HepG2 (cell line): ENCODE results near the gene NOL4L. TPM values are rescaled to one million over a fixed set of nuclear protein-coding genes. Genes with fewer than 3 reads are reported as not detected.
A peak's percentile ranks its signal among the peaks of the same experiment; 100 is the strongest.

Experiments
- AGO1 ChIP-seq: fragments of 200-400 bp; formaldehyde crosslinking; IDR thresholded peaks from 2 replicates; pipeline ENCODE4 v1.6.1; 2017; ENCODE audit warnings: mild to moderate bottlenecking, low read depth, low read length, moderate library complexity; ENCODE audit not compliant: poor library complexity, severe bottlenecking
- CEBPG ChIP-seq: IDR thresholded peaks from 2 replicates; pipeline ENCODE4 v1.6.1; 2016
- FOXO1 ChIP-seq: sonication (generic); formaldehyde crosslinking; IDR thresholded peaks from 2 replicates; pipeline ENCODE4 v1.4.0; 2020; ENCODE audit warnings: missing genetic modification reagents
- FOXP1 ChIP-seq, 2 experiments: fragments of 450-650 bp in 1 of 2; IDR thresholded peaks; 2 replicates each; pipeline ENCODE4 v1.6.1; 2017 to 2018; ENCODE audit warnings: antibody characterized with exemption in 1 of 2
- MEF2D ChIP-seq: sonication (generic); formaldehyde crosslinking; IDR thresholded peaks from 2 replicates; pipeline ENCODE4 v1.5.1; 2020; ENCODE audit warnings: mild to moderate bottlenecking, missing genetic modification reagents
- TCF7 ChIP-seq: sonication (generic); IDR thresholded peaks from 2 replicates; pipeline ENCODE4 v1.6.1; 2016; ENCODE audit warnings: antibody characterized with exemption, low read depth
- ZMAT3 ChIP-seq: sonication (generic); formaldehyde crosslinking; conservative IDR thresholded peaks from 2 replicates; pipeline ENCODE4 v1.7.0; 2021; ENCODE audit warnings: missing genetic modification reagents
- ZNF138 ChIP-seq: sonication (generic); formaldehyde crosslinking; IDR thresholded peaks from 2 replicates; pipeline ENCODE4 v1.5.0; 2020; ENCODE audit warnings: mild to moderate bottlenecking, low read depth, missing genetic modification reagents
- ZNF501 ChIP-seq: sonication (generic); formaldehyde crosslinking; IDR thresholded peaks from 2 replicates; pipeline ENCODE4 v1.5.1; 2020; ENCODE audit warnings: mild to moderate bottlenecking, moderate library complexity, missing genetic modification reagents
- ZNF569 ChIP-seq: sonication (generic); formaldehyde crosslinking; IDR thresholded peaks from 2 replicates; pipeline ENCODE4 v1.5.0; 2020; ENCODE audit warnings: mild to moderate bottlenecking, missing genetic modification reagents, moderate library complexity, borderline replicate concordance
- ZNF674 ChIP-seq: sonication (generic); formaldehyde crosslinking; IDR thresholded peaks from 2 replicates; pipeline ENCODE4 v1.5.0; 2020; ENCODE audit warnings: low read depth, mild to moderate bottlenecking, missing genetic modification reagents
- ZNF781 ChIP-seq: sonication (generic); formaldehyde crosslinking; IDR thresholded peaks from 2 replicates; pipeline ENCODE4 v1.5.1; 2020; ENCODE audit warnings: borderline replicate concordance, mild to moderate bottlenecking, missing genetic modification reagents; ENCODE audit errors: not compliant biosample characterization
- polyA plus RNA-seq, 8 experiments: library from polyadenylated mRNA; depleted of rRNA in 3 of 8; stranded (reverse) in 7 of 8; unstranded in 1 of 8; fragments of >200 nt; fragmentation: Illumina TruSeq in 4 of 8; extraction: Trizol in 4 of 8; gene quantifications; 2 replicates each; pipeline versions ENCODE4 v1.2.1 to v1.2.3, GENCODE V29; 2011 to 2016; ENCODE audit warnings: low read depth in 4 of 8, missing spikeins in 1 of 8, mixed read lengths in 1 of 8; ENCODE audit not compliant: insufficient read depth in 1 of 8
- total RNA-seq, 5 experiments: library from RNA; depleted of rRNA; stranded (reverse); fragments of >200 nt; fragmentation: Illumina TruSeq; extraction: Trizol; gene quantifications; 2 replicates each; pipeline ENCODE4 v1.2.3, GENCODE V29; 2016; ENCODE audit warnings: low read depth in 1 of 5
- TF ChIP-seq, protein P1 (sequence below): sonication (generic); formaldehyde crosslinking; IDR thresholded peaks from 2 replicates; pipeline ENCODE4 v1.4.0; 2020; ENCODE audit warnings: missing genetic modification reagents
- TF ChIP-seq, protein P2 (sequence below): sonication (generic); formaldehyde crosslinking; IDR thresholded peaks from 2 replicates; pipeline ENCODE4 v1.5.0; 2020; ENCODE audit warnings: mild to moderate bottlenecking, missing genetic modification reagents
- TF ChIP-seq, protein P3 (sequence below): sonication (generic); formaldehyde crosslinking; IDR thresholded peaks from 2 replicates; pipeline ENCODE4 v1.4.0; 2020; ENCODE audit warnings: missing genetic modification reagents, borderline replicate concordance
- TF ChIP-seq, protein P4 (sequence below): sonication (generic); formaldehyde crosslinking; conservative IDR thresholded peaks from 2 replicates; pipeline ENCODE4 v1.4.0; 2020; ENCODE audit warnings: missing genetic modification reagents
- TF ChIP-seq, protein P5 (sequence below), 2 experiments: sonication (generic) in 1 of 2; formaldehyde crosslinking in 1 of 2; IDR thresholded peaks; 2 replicates each; pipeline versions ENCODE4 v1.5.1 to v1.6.1; 2011 to 2020; ENCODE audit warnings: borderline replicate concordance in 1 of 2, low read depth in 1 of 2, low read length in 1 of 2, mild to moderate bottlenecking in 1 of 2, missing genetic modification reagents in 1 of 2, moderate library complexity in 1 of 2
- TF ChIP-seq, protein P6 (sequence below): sonication (generic); formaldehyde crosslinking; IDR thresholded peaks from 2 replicates; pipeline ENCODE4 v1.8.0; 2022; ENCODE audit warnings: mild to moderate bottlenecking, missing genetic modification reagents, moderate library complexity

NOL4L gene
- total and polyA plus RNA-seq, 2 of the 13 experiments (the other 11 are each of a cell fraction or from before 2014, with no cell fraction given) = 16.6 to 35.4 TPM

DNA sequence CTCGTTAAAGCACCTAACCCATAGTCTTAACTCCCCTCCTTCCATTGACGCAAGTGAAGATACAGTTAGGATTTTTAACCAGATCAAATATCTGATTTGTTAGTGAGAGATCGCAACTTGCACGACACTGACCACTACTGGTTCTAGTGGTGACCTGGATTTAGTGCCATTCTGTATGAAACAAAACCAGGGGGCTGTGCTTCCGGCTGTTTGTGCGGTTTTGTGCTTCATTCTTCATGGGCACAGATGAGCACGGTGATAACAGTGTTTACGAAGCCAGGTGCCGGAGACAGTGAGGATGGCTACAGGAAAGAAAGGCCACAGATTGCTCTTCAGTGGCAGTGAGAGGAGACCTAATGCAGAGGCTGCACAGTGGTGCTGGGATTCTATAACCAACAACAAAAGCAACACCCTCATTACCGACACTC, 75.5 kb downstream of the NOL4L start (continued):
- TF ChIP-seq ZNF138 (CRISPR knock-in tag) (no peak), TCF7 (no peak), ZNF501 (CRISPR knock-in tag) (peak; percentile 77), AGO1 (no peak), CEBPG (CRISPR knock-in tag) (peak; percentile 22; the same call in 1 of the 2 replicates), MEF2D (CRISPR knock-in tag) (no peak), ZNF781 (no peak), FOXO1 (CRISPR knock-in tag) (peak; percentile 80; the same call in 1 of the 2 replicates), ZNF569 (CRISPR knock-in tag) (no peak), ZMAT3 (CRISPR knock-in tag) (0 out of 2 replicates have a peak, but pooled peaks have one; percentile 76), ZNF674 (CRISPR knock-in tag) (no peak), FOXP1 (IDR thresholded peaks at IDR 0.05) (no peak), FOXP1 (CRISPR knock-in tag; IDR thresholded peaks at IDR 0.05) (peak; percentile 76)
- TF ChIP-seq, protein P1, sequence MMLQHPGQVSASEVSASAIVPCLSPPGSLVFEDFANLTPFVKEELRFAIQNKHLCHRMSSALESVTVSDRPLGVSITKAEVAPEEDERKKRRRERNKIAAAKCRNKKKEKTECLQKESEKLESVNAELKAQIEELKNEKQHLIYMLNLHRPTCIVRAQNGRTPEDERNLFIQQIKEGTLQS = no peak
- TF ChIP-seq, protein P2, sequence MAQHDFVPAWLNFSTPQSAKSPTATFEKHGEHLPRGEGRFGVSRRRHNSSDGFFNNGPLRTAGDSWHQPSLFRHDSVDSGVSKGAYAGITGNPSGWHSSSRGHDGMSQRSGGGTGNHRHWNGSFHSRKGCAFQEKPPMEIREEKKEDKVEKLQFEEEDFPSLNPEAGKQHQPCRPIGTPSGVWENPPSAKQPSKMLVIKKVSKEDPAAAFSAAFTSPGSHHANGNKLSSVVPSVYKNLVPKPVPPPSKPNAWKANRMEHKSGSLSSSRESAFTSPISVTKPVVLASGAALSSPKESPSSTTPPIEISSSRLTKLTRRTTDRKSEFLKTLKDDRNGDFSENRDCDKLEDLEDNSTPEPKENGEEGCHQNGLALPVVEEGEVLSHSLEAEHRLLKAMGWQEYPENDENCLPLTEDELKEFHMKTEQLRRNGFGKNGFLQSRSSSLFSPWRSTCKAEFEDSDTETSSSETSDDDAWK (CRISPR knock-in tag) = no peak
- TF ChIP-seq, protein P3, sequence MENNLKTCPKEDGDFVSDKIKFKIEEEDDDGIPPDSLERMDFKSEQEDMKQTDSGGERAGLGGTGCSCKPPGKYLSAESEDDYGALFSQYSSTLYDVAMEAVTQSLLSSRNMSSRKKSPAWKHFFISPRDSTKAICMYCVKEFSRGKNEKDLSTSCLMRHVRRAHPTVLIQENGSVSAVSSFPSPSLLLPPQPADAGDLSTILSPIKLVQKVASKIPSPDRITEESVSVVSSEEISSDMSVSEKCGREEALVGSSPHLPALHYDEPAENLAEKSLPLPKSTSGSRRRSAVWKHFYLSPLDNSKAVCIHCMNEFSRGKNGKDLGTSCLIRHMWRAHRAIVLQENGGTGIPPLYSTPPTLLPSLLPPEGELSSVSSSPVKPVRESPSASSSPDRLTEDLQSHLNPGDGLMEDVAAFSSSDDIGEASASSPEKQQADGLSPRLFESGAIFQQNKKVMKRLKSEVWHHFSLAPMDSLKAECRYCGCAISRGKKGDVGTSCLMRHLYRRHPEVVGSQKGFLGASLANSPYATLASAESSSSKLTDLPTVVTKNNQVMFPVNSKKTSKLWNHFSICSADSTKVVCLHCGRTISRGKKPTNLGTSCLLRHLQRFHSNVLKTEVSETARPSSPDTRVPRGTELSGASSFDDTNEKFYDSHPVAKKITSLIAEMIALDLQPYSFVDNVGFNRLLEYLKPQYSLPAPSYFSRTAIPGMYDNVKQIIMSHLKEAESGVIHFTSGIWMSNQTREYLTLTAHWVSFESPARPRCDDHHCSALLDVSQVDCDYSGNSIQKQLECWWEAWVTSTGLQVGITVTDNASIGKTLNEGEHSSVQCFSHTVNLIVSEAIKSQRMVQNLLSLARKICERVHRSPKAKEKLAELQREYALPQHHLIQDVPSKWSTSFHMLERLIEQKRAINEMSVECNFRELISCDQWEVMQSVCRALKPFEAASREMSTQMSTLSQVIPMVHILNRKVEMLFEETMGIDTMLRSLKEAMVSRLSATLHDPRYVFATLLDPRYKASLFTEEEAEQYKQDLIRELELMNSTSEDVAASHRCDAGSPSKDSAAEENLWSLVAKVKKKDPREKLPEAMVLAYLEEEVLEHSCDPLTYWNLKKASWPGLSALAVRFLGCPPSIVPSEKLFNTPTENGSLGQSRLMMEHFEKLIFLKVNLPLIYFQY (CRISPR knock-in tag) = peak; percentile 59; the same call in 1 of the 2 replicates
- TF ChIP-seq, protein P4, sequence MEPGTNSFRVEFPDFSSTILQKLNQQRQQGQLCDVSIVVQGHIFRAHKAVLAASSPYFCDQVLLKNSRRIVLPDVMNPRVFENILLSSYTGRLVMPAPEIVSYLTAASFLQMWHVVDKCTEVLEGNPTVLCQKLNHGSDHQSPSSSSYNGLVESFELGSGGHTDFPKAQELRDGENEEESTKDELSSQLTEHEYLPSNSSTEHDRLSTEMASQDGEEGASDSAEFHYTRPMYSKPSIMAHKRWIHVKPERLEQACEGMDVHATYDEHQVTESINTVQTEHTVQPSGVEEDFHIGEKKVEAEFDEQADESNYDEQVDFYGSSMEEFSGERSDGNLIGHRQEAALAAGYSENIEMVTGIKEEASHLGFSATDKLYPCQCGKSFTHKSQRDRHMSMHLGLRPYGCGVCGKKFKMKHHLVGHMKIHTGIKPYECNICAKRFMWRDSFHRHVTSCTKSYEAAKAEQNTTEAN = peak; percentile 92
- TF ChIP-seq, protein P5, sequence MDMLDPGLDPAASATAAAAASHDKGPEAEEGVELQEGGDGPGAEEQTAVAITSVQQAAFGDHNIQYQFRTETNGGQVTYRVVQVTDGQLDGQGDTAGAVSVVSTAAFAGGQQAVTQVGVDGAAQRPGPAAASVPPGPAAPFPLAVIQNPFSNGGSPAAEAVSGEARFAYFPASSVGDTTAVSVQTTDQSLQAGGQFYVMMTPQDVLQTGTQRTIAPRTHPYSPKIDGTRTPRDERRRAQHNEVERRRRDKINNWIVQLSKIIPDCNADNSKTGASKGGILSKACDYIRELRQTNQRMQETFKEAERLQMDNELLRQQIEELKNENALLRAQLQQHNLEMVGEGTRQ (IDR thresholded peaks at IDR 0.05; ENCODE audit: low read depth, low read length) = no peak
- TF ChIP-seq, protein P5 (CRISPR knock-in tag; IDR thresholded peaks at IDR 0.05; ENCODE audit: borderline replicate concordance) = no peak
- TF ChIP-seq, protein P6, sequence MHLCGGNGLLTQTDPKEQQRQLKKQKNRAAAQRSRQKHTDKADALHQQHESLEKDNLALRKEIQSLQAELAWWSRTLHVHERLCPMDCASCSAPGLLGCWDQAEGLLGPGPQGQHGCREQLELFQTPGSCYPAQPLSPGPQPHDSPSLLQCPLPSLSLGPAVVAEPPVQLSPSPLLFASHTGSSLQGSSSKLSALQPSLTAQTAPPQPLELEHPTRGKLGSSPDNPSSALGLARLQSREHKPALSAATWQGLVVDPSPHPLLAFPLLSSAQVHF (CRISPR knock-in tag) = no peak
